Left lung (tissue), 10 donors: ENCODE data around the gene KIF26B. TPM values are rescaled to one million over a fixed set of nuclear protein-coding genes. Genes with fewer than 3 reads are reported as not detected.

ENCODE experiments used
- ATAC-seq: fragments of 200-7000 bp; cut with Tn5 transposase; one replicate; pipeline ENCODE4 v1.9.1; 2020; ENCODE audit warnings: moderate library complexity
- DNase-seq, 4 donors: peaks; one replicate each; pipeline ENCODE4 v3.0.0-alpha.2; 2013 to 2020
- H3K27ac ChIP-seq, 2 donors: fragments of 200-600 bp; sonication (generic) in 1 of 2; one replicate each; pipeline versions ENCODE4 v1.5.0 to v1.8.0; 2020 to 2021
- H3K27me3 ChIP-seq, 2 donors: fragments of 200-600 bp; sonication (generic) in 1 of 2; one replicate each; pipeline versions ENCODE4 v1.5.0 to v1.8.0; 2020 to 2021
- H3K36me3 ChIP-seq, 2 donors: fragments of 200-600 bp; sonication (generic) in 1 of 2; one replicate each; pipeline versions ENCODE4 v1.5.0 to v1.8.0; 2020 to 2021
- H3K4me1 ChIP-seq, 2 donors: fragments of 200-600 bp; one replicate each; pipeline ENCODE4 v1.8.0; 2021
- H3K4me3 ChIP-seq, 2 donors: fragments of 200-600 bp; sonication (generic) in 1 of 2; one replicate each; pipeline versions ENCODE4 v1.5.0 to v1.8.0; 2020 to 2021; ENCODE audit warnings: mild to moderate bottlenecking in 1 of 2
- H3K9me3 ChIP-seq, 2 donors: fragments of 200-600 bp; sonication (generic) in 1 of 2; one replicate each; pipeline versions ENCODE4 v1.5.0 to v1.8.0; 2020 to 2021
- intact Hi-C, 2 donors: fragments of 100-400 bp; cut with DNase I; formaldehyde crosslinking; loops; one replicate each; pipeline versions ENCODE4 v1.11.2 to v1.14.2; 2022
- polyA plus RNA-seq, 6 donors: library from polyadenylated mRNA; unstranded; fragments of 120-200 nt; gene quantifications; one replicate each; pipeline ENCODE4 v1.2.1, GENCODE V29; 2013; ENCODE audit not compliant: insufficient read length in 6 of 6
- total RNA-seq, 2 donors: library from RNA; stranded (reverse); fragmentation: NEBNext Ultra II Directional; extraction: Animal tissue kit (Norgen Biotek cat#: 25700); gene quantifications; one replicate each; pipeline ENCODE4 v1.2.1, GENCODE V29; 2021
- TF ChIP-seq, protein P1 (sequence below), 2 donors: fragments of 200-600 bp; sonication (generic) in 1 of 2; IDR thresholded peaks; one replicate each; pipeline versions ENCODE4 v1.5.0 to v1.8.0; 2021; ENCODE audit warnings: antibody characterized with exemption in 2 of 2
- donor health status: DM: no; HTN: yes; CAD: no.
- donor health status: DM: no; HTN: no; CAD: no.

KIF26B gene
- total and polyA plus RNA-seq, 8 donors, result 3.9 to 28.3 (median 6.5) TPM

DNA sequence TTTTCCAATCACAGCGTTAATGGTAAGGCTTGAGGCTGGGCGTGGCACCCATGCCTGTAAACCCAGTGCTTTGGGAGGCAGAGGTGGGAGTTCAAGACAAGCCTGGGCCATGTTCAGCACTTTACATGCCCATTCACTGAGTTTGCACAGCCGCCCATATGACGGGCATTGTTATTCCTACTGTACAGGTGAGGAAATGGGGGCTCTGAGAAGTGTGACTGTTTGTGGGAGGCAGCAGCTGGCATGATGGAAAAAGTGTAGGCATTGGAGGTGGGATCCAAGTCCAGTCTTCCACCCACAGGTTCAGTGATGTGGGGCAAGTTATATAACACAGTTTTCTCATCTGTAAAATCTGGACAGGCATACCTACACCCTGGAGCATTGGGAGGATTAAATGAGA lies 445.9 kb downstream of the KIF26B start:
- TF ChIP-seq, protein P1, sequence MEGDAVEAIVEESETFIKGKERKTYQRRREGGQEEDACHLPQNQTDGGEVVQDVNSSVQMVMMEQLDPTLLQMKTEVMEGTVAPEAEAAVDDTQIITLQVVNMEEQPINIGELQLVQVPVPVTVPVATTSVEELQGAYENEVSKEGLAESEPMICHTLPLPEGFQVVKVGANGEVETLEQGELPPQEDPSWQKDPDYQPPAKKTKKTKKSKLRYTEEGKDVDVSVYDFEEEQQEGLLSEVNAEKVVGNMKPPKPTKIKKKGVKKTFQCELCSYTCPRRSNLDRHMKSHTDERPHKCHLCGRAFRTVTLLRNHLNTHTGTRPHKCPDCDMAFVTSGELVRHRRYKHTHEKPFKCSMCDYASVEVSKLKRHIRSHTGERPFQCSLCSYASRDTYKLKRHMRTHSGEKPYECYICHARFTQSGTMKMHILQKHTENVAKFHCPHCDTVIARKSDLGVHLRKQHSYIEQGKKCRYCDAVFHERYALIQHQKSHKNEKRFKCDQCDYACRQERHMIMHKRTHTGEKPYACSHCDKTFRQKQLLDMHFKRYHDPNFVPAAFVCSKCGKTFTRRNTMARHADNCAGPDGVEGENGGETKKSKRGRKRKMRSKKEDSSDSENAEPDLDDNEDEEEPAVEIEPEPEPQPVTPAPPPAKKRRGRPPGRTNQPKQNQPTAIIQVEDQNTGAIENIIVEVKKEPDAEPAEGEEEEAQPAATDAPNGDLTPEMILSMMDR (IDR thresholded peaks at IDR 0.05), result no peak
- intact Hi-C loops, result no loop called here
- H3K4me3 ChIP-seq, result no peak overlapping the region
- H3K27ac ChIP-seq, result no peak overlapping the region
- ATAC-seq, result no peak
- H3K4me1 ChIP-seq, result peaks cover 0 to 6% of the 10 kb centered on the region in 2 donors
- H3K9me3 ChIP-seq, result no peaks in the 10 kb centered on the region
- H3K36me3 ChIP-seq, result no peaks in the 10 kb centered on the region
- no peaks in the 10 kb centered on the region for H3K27me3 ChIP-seq
- no peak for DNase-seq

DNA sequence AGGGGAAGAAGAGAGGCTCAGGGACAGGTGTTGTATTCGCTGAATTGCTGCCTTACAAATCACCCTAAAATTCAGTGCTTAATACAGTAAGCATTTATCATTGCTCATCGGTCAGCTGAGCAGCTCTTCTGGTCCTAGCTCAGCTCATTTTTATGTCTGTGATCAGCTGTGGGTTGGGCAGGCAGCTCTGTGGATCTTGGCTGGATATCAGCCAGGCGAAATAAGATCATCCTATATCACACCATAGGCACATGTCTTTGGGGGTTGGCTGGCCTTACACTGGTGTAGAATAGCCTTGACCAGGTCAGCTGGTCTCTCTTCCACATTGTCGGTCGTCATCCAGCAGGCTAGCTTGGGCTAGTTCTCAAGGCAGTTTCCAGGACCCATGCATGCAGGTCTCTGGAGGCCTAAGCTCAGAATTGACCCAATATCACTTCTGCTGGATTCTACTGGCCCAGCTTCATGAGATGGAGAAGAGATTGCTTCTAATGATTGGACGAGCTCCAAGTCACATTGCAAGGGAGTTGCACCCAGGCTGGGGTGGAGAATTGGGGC lies 448.6 kb downstream of the KIF26B start:
- peaks cover 0 to 6% of the 10 kb centered on the region in 2 donors for H3K4me1 ChIP-seq
- H3K27me3 ChIP-seq, result no peaks in the 10 kb centered on the region
- no peaks in the 10 kb centered on the region for H3K9me3 ChIP-seq
- no peaks in the 10 kb centered on the region for H3K36me3 ChIP-seq
- ATAC-seq, result no peak
- TF ChIP-seq, protein P1 (IDR thresholded peaks at IDR 0.05), result no peak
- intact Hi-C loops, result no loop called here
- no peak for DNase-seq
- H3K4me3 ChIP-seq, result no peak overlapping the region
- H3K27ac ChIP-seq, result no peak overlapping the region

- TF ChIP-seq, protein P1 (IDR thresholded peaks at IDR 0.05), result no peak
- H3K4me1 ChIP-seq, result peaks cover 0 to 6% of the 10 kb centered on the region in 2 donors
- DNase-seq, result no peak
- H3K4me3 ChIP-seq, result no peak overlapping the region
- no peak for ATAC-seq
- H3K36me3 ChIP-seq, result no peaks in the 10 kb centered on the region
- H3K27ac ChIP-seq, result no peak overlapping the region
- no peaks in the 10 kb centered on the region for H3K27me3 ChIP-seq
- intact Hi-C loops, result no loop called here
- H3K9me3 ChIP-seq, result no peaks in the 10 kb centered on the region
These were observed 450.2 kb downstream of the KIF26B start for GRCh38 chr1:245604979-245605378.

DNA sequence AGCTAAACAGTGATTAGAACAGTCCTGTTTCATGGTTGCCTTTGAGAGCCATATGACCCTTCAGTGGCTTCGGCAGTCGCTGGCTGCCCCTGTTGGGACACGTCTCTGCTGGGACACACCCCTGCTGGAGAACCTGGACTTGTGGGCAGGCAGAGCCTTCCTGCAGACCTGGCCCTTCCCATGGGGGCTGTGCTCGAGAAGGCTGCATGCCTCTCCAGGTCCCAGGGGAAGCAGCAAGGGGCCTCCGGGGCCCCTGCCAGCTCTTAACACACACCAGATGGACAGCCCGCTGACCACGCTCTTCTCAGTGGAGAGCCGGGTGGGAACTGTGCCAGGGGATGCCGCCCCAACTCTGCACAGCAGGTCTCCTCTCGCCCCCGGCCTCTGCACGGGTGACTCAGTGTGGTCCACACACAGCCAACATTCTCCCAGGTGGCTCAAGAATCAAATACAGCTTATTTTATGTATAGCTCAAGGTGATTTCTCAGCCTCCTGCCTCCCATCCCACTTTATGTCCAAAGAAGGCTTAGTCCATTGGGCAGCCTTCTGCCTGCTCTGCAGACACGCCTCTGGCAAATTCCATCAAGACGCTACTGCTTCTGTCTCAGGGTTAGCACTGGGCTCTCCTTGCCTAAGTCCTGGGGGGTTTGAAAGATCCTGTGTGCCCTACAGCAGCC lies 450.8 kb downstream of the KIF26B start:
- intact Hi-C loops, result no loop called here
- no peaks in the 10 kb centered on the region for H3K9me3 ChIP-seq
- no peak overlapping the region for H3K27ac ChIP-seq
- peak; percentile 29 for ATAC-seq
- H3K4me1 ChIP-seq, result peaks cover 0 to 6% of the 10 kb centered on the region in 2 donors
- DNase-seq, result peak in 2 of 4 donors; percentile 26 to 58
- H3K27me3 ChIP-seq, result no peaks in the 10 kb centered on the region
- TF ChIP-seq, protein P1 (IDR thresholded peaks at IDR 0.05), result no peak
- H3K36me3 ChIP-seq, result no peaks in the 10 kb centered on the region
- H3K4me3 ChIP-seq, result no peak overlapping the region

DNA sequence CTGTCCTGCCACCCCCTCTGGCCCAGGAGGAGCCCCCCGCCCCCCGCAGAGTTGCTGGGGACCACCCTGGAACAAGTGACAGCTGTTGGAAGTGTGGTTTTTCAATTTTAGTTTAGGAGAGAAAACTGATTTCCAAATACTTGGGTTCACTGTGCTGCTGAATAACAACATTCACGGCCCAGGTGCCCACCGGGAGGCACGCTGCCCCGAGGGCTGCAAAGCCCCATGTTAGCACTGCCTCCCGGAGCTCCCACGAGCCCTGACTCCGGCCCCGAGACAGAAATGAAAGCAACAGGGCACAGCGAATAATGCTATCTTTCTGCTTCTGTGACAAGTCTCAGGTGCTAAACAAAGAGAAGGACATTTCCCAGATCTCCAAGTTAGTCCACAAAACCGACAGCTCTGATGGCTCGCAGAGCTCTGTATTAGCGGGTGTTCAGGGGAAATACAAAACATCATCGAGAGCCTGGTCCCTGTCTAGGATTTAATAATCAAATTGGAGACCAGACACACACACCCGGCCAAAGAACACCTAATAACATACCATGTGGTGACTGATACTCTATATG lies 451.5 kb downstream of the KIF26B start:
- intact Hi-C loops, result no loop called here
- Histone ChIP-seq H3K27ac (no peak overlapping the region), H3K27me3 (no peaks in the 10 kb centered on the region), H3K36me3 (no peaks in the 10 kb centered on the region), H3K4me3 (no peak overlapping the region), H3K9me3 (no peaks in the 10 kb centered on the region), H3K4me1 (peaks cover 0 to 6% of the 10 kb centered on the region in 2 donors)
- TF ChIP-seq, protein P1 (IDR thresholded peaks at IDR 0.05), result no peak
- ATAC-seq (no peak), DNase-seq (no peak)
